Loucy (cell line): ENCODE measurements around the gene APBB3.

ENCODE experiments used
- H2AFZ ChIP-seq: fragments of 200-600 bp; sonication (generic); 2 replicates; pipeline ENCODE4 v1.6.0; 2016; ENCODE audit warnings: antibody characterized with exemption, mild to moderate bottlenecking, low read length, moderate library complexity
- H3F3A ChIP-seq: fragments of 200-600 bp; 2 replicates; pipeline ENCODE4 v1.6.0; 2016; ENCODE audit warnings: antibody characterized with exemption, low read depth, mild to moderate bottlenecking
- H3K27me3 ChIP-seq: fragments of 200-600 bp; sonication (generic); 2 replicates; pipeline ENCODE4 v1.6.1; 2014; ENCODE audit warnings: low read length, mild to moderate bottlenecking; ENCODE audit not compliant: insufficient read depth, poor library complexity, severe bottlenecking
- H3K36me3 ChIP-seq: fragments of 200-600 bp; sonication (generic); 2 replicates; pipeline ENCODE4 v1.6.1; 2016; ENCODE audit warnings: low read length; ENCODE audit not compliant: insufficient read depth
- H3K4me1 ChIP-seq: fragments of 200-600 bp; sonication (generic); 2 replicates; pipeline ENCODE4 v1.5.1; 2014; ENCODE audit warnings: low read length, mild to moderate bottlenecking; ENCODE audit not compliant: insufficient read depth, poor library complexity, severe bottlenecking
- H3K4me2 ChIP-seq: fragments of 200-600 bp; sonication (generic); 2 replicates; pipeline ENCODE4 v1.6.0; 2014; ENCODE audit warnings: antibody characterized with exemption, low read length, low read depth, mild to moderate bottlenecking; ENCODE audit not compliant: poor library complexity, severe bottlenecking
- H3K4me3 ChIP-seq: fragments of 200-600 bp; sonication (generic); 2 replicates; pipeline ENCODE4 v1.5.1; 2014; ENCODE audit warnings: low read length, mild to moderate bottlenecking, mixed read lengths; ENCODE audit not compliant: poor library complexity, severe bottlenecking
- H3K79me2 ChIP-seq: fragments of 200-600 bp; sonication (generic); 2 replicates; pipeline ENCODE4 v1.6.1; 2014; ENCODE audit warnings: low read length; ENCODE audit not compliant: insufficient read depth
- H3K9ac ChIP-seq: fragments of 200-600 bp; sonication (generic); 2 replicates; pipeline ENCODE4 v1.6.0; 2014; ENCODE audit warnings: mild to moderate bottlenecking, low read depth, low read length, moderate library complexity; ENCODE audit not compliant: poor library complexity, severe bottlenecking
- H3K9me2 ChIP-seq: fragments of 200-600 bp; sonication (generic); replicated peaks from 2 replicates; pipeline ENCODE4 v1.6.1; 2016; ENCODE audit warnings: low read depth, low read length, mixed read lengths
- H3K9me3 ChIP-seq: fragments of 200-600 bp; sonication (generic); 2 replicates; pipeline ENCODE4 v1.6.1; 2014; ENCODE audit warnings: mild to moderate bottlenecking, antibody characterized with exemption, low read length, low read depth; ENCODE audit not compliant: insufficient read depth
- H4K20me1 ChIP-seq: fragments of 200-600 bp; sonication (generic); 2 replicates; pipeline ENCODE4 v1.6.0; 2014; ENCODE audit warnings: antibody characterized with exemption, low read length, mild to moderate bottlenecking; ENCODE audit not compliant: insufficient read depth, poor library complexity, severe bottlenecking
- EZH2phosphoT487 ChIP-seq: fragments of 200-600 bp; IDR thresholded peaks from 2 replicates; pipeline ENCODE4 v1.6.1; 2018; ENCODE audit warnings: antibody characterized with exemption, mild to moderate bottlenecking, moderate library complexity, borderline replicate concordance
- TF ChIP-seq, protein P1 (sequence below): fragments of 200-600 bp; sonication (generic); conservative IDR thresholded peaks from 2 replicates; pipeline ENCODE4 v1.5.1; 2014; ENCODE audit warnings: mild to moderate bottlenecking, antibody characterized with exemption, low read length

APBB3 gene

DNA sequence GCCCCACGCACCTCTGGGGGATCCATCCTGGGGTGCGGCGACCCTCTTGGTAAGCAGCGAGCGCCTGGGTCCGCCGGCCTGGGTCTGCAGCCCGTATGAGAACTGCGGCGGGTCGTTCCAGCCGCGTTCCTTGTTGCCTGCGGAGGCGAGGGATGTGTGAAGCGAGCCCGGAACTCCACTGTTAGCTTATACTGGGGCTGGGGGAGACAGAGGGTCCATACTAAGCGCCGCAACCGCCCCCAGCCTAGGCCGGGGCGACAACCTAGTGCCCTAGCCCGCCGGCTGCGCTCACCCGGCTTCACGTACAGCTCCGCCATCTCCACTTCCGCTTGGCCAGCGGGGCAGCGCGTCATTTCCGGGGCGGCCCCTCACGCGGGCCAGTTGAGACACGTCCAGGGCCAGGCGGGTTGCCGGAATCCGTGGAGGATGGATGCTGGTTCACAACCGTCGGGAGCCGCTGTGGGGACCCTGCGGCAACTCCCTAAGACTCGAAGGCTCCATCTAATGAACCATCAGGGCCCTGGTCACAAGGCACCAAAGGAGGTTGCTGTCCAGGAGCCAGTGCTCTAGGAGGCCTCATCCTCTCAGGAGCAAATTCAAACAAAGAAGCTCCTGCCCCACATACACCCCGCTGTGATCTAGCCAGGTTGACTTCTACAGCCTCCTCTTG lies 7.1 kb downstream of the APBB3 start, which contains the start of gene SRA1:
Gene SRA1, minus strand, starts transcription at position 338 of the 670 bp plus-strand sequence. Its CDS starts 21 bp downstream, at position 317.
- peaks cover 46% of the 10 kb centered on the region for H3K79me2 ChIP-seq
- H3K9ac ChIP-seq, result peak within 1 kb of the TSS; percentile 99
- peak within 1 kb of the TSS; percentile 74 for H3K4me2 ChIP-seq
- H3K4me1 ChIP-seq, result peaks cover 42% of the 10 kb centered on the region
- H3K9me2 ChIP-seq, result no peaks in the 10 kb centered on the region
- TF ChIP-seq, protein P1, sequence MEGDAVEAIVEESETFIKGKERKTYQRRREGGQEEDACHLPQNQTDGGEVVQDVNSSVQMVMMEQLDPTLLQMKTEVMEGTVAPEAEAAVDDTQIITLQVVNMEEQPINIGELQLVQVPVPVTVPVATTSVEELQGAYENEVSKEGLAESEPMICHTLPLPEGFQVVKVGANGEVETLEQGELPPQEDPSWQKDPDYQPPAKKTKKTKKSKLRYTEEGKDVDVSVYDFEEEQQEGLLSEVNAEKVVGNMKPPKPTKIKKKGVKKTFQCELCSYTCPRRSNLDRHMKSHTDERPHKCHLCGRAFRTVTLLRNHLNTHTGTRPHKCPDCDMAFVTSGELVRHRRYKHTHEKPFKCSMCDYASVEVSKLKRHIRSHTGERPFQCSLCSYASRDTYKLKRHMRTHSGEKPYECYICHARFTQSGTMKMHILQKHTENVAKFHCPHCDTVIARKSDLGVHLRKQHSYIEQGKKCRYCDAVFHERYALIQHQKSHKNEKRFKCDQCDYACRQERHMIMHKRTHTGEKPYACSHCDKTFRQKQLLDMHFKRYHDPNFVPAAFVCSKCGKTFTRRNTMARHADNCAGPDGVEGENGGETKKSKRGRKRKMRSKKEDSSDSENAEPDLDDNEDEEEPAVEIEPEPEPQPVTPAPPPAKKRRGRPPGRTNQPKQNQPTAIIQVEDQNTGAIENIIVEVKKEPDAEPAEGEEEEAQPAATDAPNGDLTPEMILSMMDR, result no peak
- TF ChIP-seq EZH2phosphoT487, result no peak
- no peaks in the 10 kb centered on the region for H3K9me3 ChIP-seq
- peaks cover 5% of the 10 kb centered on the region for H3K27me3 ChIP-seq
- H3F3A ChIP-seq, result no peaks in the 10 kb centered on the region
- peak within 1 kb of the TSS; percentile 97 for H3K4me3 ChIP-seq
- peaks cover 7% of the 10 kb centered on the region for H4K20me1 ChIP-seq
- peak within 1 kb of the TSS; percentile 20; the same call in 1 of the 2 replicates for H2AFZ ChIP-seq
- H3K36me3 ChIP-seq, result no peaks in the 10 kb centered on the region

DNA sequence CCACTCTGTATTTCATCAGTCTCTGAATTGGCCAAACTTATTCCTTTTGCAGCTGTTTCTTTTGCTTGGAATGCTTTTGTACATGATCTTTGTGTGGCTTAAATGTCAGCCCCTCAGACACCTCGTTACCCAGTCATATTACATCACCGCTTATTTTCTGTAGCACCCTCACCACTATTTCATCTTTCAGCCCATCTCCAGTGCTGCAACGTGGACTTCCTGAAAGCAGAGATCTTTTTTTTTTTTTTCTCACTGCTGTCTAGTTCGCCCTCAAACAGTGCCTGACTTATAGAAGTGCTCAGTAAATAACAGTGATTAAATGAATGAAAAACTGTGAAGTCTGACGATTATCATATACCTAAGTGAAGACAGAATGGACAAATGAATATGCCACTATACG lies 8.0 kb downstream of the APBB3 start:
- H3K4me1 ChIP-seq, result peaks cover 42% of the 10 kb centered on the region
- peak overlapping the region; percentile 97 for H3K4me3 ChIP-seq
- H3K27me3 ChIP-seq, result peaks cover 5% of the 10 kb centered on the region
- H3K9ac ChIP-seq, result peak overlapping the region; percentile 99
- H3K79me2 ChIP-seq, result peaks cover 46% of the 10 kb centered on the region
- H3K9me2 ChIP-seq, result no peaks in the 10 kb centered on the region
- no peak for TF ChIP-seq EZH2phosphoT487
- TF ChIP-seq, protein P1, result no peak
- peaks cover 7% of the 10 kb centered on the region for H4K20me1 ChIP-seq
- H2AFZ ChIP-seq, result 0 out of 2 replicates have a peak overlapping the region, but pooled peaks have one; percentile 20
- H3K9me3 ChIP-seq, result no peaks in the 10 kb centered on the region
- peaks cover 4% of the 10 kb centered on the region; the same call in 1 of the 2 replicates for H3K36me3 ChIP-seq
- peak overlapping the region; percentile 74 for H3K4me2 ChIP-seq
- H3F3A ChIP-seq, result no peaks in the 10 kb centered on the region

DNA sequence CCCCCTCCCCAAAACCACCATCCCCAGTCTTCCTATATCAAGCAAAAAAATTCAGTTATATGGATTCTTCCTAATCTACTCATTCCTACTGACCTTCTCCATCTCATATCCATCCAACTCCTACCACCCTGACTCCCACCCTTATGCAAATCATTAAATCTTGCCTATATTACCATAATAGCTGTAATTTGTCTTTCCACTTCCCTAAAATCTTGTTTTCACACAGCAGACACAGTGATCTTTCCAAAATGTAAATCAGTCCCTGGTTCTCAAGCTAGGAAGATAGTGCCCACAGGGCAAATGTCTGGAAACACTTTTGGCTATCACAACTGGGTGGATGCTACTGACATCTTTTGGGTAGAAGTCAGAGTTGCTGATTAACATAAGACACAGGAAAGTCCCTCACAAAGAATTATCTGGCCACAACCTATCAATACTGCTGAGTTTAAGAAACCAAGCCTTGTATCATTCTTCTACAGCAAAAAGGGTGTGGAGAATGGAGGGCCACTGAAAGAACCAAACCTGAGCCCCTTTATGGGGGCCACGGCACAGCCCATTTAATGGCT lies 8.6 kb downstream of the APBB3 start:
- Histone ChIP-seq H3K36me3 (peaks cover 10% of the 10 kb centered on the region; the same call in 1 of the 2 replicates), H3K9me2 (no peaks in the 10 kb centered on the region), H2AFZ (no peak overlapping the region), H4K20me1 (peaks cover 7% of the 10 kb centered on the region), H3K9me3 (no peaks in the 10 kb centered on the region), H3K27me3 (peaks cover 5% of the 10 kb centered on the region), H3K79me2 (peaks cover 46% of the 10 kb centered on the region), H3K4me1 (peaks cover 42% of the 10 kb centered on the region), H3K4me3 (peak overlapping the region; percentile 97), H3K4me2 (peak overlapping the region; percentile 74), H3F3A (no peaks in the 10 kb centered on the region), H3K9ac (peak overlapping the region; percentile 99)
- TF ChIP-seq EZH2phosphoT487, result no peak
- TF ChIP-seq, protein P1, result no peak
